HuH-7.5 (cell line): ENCODE results near the gene WBP4.
A peak's percentile ranks its signal among the peaks of the same experiment; 100 is the strongest.
"Not testable (repeated sequence)": the region's sequence is repeated elsewhere in the genome, so short reads cannot be mapped to it uniquely, and the experiment has no call there.

Source experiments
- DNase-seq: peaks from one replicate; pipeline ENCODE4 v3.0.0; 2011; ENCODE audit warnings: low spot score

Gene WBP4, protein sequence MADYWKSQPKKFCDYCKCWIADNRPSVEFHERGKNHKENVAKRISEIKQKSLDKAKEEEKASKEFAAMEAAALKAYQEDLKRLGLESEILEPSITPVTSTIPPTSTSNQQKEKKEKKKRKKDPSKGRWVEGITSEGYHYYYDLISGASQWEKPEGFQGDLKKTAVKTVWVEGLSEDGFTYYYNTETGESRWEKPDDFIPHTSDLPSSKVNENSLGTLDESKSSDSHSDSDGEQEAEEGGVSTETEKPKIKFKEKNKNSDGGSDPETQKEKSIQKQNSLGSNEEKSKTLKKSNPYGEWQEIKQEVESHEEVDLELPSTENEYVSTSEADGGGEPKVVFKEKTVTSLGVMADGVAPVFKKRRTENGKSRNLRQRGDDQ

DNA sequence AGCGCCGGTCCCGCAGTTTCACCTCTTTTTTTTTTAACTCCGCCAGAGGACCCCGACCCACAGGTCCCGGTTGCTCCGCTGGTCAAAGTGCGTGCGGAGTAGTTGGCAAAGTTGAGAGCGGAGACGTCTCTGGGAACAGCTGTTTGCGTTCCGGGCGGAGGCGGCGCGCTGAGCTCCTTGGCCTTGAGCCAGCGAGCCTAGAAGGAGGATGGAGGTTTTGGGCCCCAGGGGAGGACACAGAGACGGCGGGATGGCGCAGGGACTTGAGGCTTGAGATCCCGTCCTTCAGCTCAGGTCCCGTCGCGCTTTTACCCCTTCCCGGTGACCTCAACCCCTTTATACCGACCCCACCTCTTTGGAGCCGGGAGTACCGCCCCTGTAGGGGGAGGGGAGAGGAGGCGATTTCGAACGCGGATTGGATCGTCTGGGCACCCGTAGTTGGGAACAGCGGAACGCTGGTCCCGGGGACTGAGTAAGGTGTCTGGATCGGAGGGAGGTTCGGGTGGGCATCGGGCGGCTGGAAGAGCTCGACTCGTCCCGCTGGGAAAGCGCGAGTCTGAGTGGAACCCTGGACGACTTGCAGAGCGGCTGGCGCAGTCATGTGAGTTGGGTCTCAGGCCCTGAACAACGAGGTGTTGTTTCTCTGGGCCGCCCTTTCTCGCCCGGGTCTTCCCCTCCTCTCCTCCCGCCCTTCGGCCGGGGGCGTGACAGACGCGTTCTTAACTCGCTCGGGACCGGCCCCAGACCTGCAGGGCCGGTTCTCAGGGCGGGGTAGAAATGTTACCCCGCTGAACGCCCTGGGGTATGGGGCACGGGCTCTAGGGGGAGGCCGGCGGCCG, at the start of gene WBP4:
Gene WBP4, plus strand, starts transcription at position 435 of the 839 bp plus-strand sequence. Its CDS starts 165 bp downstream, at position 600.
- DNase-seq = peak; percentile 69

DNA sequence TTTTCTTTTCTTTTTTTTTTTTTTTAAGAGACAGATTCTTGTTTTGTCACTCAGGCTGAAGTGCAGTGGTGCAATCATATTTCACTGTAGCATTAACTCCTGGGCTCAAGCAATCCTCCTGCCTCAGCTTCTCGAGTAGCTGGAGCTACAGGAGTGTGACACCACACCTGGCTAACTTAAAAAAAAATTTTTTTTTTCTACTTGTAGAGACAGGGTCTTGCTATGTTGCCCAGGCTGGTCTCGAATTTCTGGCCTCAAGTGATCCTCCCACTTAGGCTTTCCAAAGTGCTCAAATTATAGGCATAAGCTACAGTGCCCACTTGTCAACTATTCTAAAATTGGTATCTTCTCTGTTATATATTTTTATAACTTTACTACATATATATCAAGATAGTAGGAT, 48.8 kb upstream of the WBP4 start:
- no peak for DNase-seq

DNA sequence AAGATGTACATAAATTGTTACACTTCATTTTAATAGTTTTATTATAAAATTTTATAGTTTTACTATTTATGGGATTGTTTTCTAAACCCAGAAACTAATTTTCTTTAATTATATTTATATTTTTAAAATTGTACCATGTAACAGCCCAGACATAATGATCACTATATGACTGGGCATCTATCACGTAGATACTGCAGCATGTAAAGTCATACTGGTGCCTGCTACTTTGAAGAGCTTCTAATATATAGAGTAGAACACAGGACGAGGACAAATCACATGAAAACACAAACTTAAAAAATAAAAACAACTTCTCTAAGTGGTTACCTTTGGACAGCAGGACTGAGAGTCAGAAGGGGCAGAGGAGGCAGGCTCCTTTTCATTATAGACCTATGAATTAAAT, 47.5 kb upstream of the WBP4 start:
- no peak for DNase-seq

DNA sequence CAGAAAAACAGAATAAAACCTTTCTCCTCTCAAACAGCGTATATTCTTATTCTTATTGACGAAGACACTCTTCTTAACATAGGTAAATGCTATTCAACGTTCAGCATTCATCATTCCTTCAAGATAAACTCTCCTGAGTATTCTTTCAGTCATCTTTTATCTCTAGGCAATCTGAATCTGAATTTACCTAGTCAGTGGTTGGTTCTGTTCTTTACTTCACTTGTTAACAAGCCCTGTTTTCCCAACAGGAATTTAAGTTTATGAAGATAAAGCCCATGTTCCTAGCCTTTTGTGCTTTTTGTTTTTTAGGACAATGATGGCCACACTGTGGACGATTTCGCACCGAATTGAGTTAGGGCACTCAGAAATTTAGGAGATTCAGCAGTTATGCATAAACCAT, 45.4 kb upstream of the WBP4 start:
- no peak for DNase-seq

DNA sequence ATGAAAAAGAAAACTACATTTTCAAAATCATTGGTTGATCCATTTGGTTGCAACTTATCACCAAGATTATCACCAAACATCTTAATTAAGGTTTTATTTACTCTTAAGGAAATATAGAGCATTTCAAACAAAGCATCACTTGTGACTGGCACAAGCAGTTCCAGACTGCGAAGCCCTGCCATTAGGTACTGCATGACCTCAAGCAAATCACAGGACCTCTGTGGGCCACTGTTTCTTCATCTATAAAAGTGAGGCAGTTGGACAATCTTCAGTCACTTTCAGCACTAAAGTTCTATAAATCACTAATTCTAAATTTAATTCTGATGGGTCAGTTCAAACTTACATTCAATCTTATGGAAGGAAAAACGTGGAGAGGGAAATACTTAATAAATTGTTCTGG, 44.1 kb upstream of the WBP4 start:
- DNase-seq = no peak

DNA sequence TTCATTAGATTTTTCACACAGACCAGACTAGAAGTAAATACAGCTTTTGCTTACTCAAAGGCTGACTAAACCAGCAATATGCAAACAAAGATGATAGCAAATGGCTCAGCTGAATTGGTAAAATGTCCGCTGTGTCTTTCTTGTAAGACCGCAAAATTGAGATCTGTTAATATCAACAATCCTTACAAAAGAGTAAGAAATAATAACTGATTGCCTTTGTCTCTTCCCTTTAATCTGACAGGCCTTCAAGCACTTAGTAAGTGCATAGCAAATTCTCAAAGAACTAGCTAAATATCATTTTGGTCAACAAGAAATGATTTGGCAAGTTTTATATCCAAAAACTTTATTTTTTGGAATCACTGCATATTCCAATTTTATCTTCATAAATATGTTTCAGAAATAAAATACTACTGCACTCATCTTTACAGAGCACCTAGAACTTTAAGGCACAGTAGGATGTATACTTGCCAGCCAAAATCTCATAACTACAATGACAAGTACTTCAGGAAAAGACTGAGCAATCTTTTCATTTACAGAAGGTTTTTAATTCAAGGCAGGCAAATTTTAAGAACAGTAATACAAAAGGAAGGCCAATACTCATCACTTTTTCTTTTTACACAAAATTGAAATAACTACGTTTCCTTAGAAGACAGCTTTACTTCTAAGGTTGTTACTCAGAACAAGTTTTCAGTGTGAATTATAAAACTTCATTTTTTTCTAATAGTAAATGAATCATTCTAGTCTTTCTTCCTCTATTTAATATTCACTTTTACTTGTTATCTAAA, 43.3 kb upstream of the WBP4 start:
- no peak for DNase-seq

DNA sequence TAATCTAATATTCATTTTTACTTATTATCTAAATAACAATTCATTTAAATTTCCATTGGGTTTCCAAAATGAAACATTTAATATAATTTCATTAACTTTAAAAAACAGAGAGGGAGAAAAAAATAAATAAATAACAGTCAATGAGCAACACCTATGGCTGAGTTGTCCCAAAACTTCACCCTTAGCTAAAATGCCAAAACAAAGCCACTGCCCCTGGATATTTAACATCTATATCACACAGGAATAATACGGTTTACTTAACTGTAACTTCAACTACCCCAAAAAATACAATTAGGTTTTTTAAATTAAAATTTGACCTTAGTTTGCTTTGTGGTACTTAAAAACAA, 42.7 kb upstream of the WBP4 start:
- no peak for DNase-seq

DNA sequence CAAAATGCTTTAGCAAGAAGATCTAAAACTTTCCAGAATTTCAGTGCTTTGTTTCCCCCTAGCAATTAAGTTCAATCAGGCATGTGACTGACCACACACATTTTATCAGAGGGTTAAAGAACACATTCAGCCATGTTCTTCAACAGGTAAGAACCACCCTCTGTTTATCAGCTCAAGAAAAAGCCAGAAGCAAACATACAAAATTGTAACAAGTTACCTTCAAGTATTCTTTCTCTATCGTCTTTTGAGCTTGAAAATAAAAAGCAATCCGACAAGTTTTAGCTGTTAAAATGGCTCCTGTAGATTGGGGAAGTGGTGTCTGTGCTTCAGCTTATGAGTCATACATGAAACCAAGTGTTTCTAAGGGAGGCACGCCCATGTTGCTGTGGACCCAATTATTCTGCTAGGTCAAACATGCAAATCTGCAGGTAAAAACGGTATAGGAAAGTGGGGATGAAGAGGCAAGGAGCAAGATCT, 42.3 kb upstream of the WBP4 start, which contains the start of gene ELF1:
Gene ELF1, minus strand, starts transcription at position 306 of the 477 bp plus-strand sequence. CDS start 37,262 bp downstream, outside the sequence.
- DNase-seq = peak; percentile 7

DNA sequence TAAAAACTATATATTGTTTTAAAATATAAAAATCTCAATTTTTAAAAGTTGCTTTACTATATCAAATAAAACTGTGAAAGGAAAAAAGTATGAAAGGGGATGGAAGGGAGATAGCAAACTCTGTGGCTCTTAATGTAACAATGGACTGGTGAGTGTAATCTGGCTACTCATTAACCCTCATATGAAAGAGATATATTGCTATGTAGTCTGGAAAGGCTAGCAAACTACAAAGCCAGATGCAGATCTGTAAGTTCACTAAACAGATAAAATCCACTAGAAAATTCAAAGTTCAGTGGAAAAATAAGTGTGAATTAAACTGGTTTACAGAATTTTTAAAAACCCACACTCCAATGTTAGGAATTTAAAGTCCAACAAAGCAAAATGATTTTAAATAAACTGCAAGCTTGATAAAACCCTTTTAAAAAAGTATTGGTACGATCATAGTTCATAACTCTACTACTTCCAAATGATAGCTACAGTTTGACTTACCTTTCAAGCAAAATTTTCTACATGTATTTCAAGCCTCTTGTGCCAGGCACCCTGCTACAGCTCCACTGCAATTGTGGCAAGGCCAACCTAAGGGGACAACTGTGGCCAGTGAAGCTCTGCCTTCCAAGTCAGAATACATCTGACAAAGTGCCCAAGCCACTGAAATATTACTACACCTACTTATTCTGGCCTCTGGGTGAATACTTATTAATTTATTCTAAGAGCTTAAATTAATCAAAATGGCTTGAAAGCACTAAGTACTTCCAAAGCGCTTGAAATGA, 41.5 kb upstream of the WBP4 start:
- DNase-seq = no peak

DNA sequence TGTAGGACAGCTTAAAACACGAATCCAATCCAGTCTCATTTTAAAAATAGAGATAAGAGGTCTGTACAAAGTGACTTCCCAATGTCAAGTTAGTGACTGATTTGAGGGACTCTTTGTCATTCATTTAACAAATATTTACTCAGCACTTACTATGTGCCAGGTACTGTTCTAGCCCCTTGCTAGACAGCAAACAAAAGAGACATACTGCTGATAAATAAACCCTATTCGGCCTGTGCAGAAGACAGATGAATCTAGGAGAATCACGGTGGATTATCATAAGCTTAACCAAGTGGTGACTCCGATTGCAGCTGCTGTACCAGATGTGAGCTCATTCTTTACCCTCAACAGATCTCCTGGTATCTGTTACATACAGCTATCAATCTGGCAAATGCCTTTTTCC, 35.8 kb upstream of the WBP4 start:
- no peak for DNase-seq

DNA sequence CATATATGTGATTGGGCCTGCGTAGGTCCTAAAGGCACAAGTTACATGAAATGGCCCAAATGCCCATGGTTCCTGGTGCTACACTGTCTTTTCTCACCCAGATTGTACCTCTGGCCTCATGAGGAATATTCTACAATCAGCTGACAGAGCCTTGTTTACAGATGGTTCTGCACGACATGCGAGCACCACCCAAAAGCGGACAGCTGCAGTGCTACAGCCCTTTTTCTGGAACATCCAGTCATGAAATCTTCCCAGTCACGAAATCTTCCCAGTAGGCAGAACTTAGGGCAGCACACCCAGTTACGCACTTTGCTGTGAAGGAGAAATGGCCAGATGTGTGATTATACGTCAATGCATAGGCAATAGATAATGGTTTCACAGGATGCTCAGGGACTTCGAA, 34.5 kb upstream of the WBP4 start:
- no peak for DNase-seq

DNA sequence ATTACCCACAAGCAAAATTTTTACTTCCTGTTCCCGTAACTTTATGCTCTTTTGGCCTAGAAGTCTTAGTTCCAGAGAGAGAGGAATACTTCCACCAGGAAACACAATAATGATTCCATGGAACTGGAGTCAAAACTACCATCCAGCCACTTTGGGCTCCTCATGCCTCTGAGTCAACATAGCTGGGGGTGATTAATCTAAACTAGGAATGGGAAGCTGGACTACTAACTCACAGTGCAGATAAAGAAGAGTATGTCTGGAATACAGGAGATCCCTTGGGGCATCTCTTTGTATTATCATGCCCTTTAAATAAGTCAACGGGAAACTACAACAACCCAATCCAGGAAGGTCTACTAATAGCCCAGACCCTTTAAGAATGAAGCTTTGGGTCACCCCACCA, 33.3 kb upstream of the WBP4 start:
- no peak for DNase-seq

DNA sequence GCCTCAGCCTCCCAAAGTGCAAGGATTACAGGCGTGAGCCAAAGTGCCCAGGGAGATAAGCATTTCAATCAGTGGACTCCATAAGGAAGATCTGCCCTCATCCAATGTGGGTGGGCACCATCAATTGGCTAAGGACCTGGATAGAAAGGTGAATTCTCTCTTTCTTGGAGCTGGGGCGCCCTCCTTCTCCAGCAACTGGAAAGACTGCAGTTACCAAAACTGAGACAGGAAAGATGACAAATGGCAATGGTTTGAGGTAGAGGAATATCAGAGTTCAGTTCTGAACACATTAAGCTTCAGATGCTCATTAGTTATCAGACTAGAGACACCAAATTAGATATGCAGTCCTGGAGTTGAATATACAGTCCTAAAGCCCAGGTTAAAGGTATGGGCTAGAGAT, 31.7 kb upstream of the WBP4 start:
- DNase-seq = no peak

DNA sequence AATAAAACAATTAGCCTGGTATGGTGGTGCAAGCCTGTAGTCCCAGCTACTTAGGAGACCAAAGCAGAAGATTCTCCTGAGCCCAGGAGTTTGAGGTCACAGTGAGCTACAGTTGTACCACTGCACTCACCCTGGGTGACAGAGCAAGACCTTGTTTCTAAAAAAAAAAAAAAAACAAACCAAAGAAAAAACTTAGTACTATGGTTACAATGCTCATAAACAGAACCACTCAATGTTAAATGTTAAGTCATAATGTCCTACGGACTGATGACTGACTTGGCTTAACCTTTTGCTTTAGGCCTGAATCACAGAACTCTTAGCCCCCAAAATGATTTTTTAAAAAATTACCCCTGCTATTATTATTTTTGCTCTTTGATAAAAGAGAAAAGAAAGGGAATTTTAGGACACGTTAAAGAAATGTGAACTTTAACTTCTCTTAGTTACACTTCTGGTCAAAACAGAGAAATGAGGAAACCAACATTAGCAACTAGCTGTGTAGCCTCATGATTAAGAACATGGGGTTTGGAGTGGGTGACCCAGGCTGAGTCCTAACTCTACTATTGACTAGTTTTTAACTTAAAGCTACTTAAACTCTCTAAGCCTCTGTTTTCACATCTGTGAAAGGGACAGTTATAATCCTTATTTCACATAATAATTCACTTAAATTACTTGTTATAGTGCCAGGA, 28.5 kb upstream of the WBP4 start:
- no peak for DNase-seq

DNA sequence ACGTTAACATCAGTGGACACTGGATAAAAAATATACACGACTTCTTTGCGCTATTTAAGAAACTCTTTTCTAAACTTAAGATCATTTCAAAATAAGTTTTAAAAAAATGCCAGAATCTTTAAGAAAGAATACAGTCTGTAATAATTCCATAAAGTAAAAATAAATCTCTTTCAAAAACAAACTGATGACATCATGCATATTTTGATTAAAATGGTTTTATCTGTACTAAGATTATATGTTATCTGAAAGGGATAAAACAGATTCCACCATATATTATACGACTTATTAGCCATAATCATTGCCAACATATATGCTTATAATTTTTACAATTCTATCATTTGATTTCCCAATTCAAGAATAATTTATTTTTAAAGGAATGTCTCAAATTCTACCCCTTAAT, 26.9 kb upstream of the WBP4 start:
- DNase-seq = no peak

DNA sequence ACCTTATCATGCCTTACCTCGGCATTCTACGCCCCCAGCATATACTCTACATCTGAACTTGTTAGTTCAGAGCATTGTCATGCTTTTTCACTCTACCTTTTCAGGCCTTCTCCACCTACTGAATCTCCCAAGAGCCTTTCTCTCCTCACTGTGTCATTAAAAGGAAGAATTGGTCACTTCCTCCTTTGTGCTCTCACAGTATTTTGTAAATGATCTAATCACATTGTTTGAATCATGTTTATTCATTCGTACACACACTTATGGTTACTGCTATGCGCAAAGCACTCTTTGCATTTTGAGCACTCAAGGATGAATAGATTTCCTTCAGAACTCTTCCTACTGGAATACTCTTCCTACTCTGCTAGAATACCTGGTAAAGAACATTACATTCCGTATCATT, 26.4 kb upstream of the WBP4 start:
- DNase-seq = no peak

DNA sequence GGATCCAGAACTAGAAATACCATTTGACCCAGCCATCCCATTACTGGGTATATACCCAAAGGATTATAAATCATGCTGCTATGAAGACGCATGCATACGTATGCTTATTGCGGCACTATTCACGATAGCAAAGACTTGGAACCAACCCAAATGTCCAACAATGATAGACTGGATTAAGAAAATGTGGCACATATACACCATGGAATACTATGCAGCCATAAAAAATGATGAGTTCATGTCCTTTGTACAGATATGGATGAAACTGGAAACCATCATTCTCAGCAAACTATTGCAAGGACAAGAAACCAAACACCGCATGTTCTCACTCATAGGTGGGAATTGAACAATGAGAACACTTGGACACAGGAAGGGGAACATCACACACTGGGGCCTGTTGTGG, 24.8 kb upstream of the WBP4 start:
- DNase-seq = not testable (repeated sequence)

DNA sequence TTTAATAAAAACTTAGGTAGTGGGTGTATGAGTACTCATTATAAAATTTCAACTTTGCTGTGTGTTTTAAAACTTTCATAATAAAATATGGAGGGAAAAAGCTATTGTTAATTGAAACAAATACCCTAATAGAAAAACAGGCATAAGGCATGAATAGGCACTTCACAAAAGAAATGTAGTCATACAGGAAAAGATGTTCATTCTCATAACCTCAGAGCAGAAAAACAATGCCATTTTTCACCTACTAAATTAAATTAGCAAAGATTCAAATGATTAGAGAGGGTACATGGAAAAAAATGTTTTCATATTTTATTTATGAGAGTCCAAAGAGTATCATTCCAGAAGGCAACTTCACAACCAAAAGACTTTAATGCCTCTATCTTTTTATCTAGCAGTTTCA, 21.6 kb upstream of the WBP4 start:
- no peak for DNase-seq

DNA sequence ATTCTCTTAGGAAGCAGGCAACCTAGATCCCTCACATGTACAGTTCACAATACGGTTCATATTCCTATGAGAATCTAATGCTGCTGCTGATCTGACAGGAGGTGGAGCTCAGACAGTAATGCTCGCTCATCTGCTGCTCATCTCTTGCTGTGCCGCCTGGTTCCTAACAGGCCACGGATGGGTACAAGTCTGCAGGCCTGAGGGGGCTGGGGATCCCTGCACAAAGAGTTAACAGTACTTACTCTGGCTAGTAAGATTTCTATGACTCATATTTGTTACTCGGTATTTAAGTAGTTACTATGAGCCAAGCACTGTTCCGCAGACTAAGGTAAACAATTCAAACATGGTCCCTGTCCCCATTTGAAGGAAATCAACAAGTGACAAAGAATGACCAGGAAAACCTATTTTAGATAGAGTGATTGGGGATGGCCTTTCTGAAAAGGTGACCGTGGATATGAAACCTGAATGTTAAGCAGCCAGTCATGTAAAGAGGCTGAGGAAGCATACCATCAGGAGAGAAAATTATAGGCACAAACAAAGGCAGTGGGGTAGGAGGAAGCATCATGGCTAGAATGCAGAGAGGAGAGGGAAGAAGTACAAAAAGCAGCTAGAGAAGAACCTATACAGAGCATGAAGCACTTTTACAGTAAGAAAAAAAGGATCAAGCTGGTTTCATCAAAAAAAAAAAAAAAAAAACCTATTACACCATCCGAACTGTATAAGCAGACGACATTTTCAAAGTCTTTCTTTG, 20.6 kb upstream of the WBP4 start:
- DNase-seq = no peak

DNA sequence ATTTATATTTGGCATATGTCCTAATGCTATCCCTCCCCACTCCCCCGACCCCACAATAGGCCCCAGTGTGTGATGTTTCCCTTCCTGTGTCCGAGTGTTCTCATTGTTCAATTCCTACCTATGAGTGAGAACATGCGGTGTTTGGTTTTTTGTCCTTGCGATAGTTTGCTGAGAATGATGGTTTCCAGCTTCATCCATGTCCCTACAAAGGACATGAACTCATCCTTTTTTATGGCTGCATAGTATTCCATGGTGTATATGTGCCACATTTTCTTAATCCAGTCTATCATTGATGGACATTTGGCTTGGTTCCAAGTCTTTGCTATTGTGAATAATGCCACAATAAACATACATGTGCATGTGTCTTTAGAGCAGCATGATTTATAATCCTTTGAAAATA, 18.9 kb upstream of the WBP4 start:
- not testable (repeated sequence) for DNase-seq
